ENCODE results near the gene HPSE2.

Gene HPSE2

DNA sequence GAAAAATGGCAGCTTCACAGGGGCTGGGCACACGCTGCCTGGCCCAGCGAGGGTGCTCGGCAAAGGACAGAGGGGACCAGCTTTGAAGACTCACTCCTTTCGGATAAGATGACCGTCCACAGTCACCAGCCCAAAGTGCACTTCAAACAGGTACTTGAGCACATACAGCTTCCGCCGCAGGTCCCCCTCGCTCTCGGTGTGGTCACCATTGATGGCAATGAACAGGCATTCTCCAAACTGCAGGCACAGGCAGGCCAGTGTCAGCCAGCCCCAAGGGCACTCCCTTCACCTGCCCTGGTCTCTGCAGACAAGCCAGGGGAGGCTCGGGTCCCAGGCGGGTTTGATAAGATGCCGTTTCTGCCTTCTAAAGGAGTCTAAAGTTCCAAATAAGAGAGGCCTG lies 800.5 kb downstream of the HPSE2 start:
- Histone ChIP-seq H3K4me2 (ENCODE audit: insufficient read depth, low read length) (no peak overlapping the region), H2AFZ (ENCODE audit: low read depth, low read length) (no peak overlapping the region), H4K20me1 (ENCODE audit: insufficient read depth, low read length) (no peaks in the 10 kb centered on the region; the same call in 1 of the 2 replicates), H3K4me1 (ENCODE audit: insufficient read depth, low read length) (no peaks in the 10 kb centered on the region), H3K4me3 (ENCODE audit: low read depth in 1 of 2, low read length in 2 of 2) (no peak overlapping the region), H3K36me3 (ENCODE audit: insufficient read depth, low read length) (peaks cover 73% of the 10 kb centered on the region), H3K9me3 (ENCODE audit: insufficient read depth, low read length, severe bottlenecking) (peaks cover 18% of the 10 kb centered on the region), H3K27ac (ENCODE audit: low read length) (no peak overlapping the region), H3K27me3 (ENCODE audit: insufficient read depth, low read length, poor library complexity) (no peaks in the 10 kb centered on the region), H3K79me2 (ENCODE audit: insufficient read depth, low read length) (no peaks in the 10 kb centered on the region), H3K9ac (ENCODE audit: low read depth, low read length) (no peak overlapping the region)
- DNase-seq = no peak
- TF ChIP-seq, protein P1, sequence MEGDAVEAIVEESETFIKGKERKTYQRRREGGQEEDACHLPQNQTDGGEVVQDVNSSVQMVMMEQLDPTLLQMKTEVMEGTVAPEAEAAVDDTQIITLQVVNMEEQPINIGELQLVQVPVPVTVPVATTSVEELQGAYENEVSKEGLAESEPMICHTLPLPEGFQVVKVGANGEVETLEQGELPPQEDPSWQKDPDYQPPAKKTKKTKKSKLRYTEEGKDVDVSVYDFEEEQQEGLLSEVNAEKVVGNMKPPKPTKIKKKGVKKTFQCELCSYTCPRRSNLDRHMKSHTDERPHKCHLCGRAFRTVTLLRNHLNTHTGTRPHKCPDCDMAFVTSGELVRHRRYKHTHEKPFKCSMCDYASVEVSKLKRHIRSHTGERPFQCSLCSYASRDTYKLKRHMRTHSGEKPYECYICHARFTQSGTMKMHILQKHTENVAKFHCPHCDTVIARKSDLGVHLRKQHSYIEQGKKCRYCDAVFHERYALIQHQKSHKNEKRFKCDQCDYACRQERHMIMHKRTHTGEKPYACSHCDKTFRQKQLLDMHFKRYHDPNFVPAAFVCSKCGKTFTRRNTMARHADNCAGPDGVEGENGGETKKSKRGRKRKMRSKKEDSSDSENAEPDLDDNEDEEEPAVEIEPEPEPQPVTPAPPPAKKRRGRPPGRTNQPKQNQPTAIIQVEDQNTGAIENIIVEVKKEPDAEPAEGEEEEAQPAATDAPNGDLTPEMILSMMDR (IDR thresholded peaks at IDR 0.05; ENCODE audit: borderline replicate concordance, extremely low read depth, low read length, poor library complexity, severe bottlenecking) = no peak
- no peak for TF ChIP-seq EZH2 (IDR thresholded peaks at IDR 0.05; ENCODE audit: borderline replicate concordance, low read depth, low read length, severe bottlenecking)
- no peak for ATAC-seq (ENCODE audit: insufficient read depth, low read depth)

DNA sequence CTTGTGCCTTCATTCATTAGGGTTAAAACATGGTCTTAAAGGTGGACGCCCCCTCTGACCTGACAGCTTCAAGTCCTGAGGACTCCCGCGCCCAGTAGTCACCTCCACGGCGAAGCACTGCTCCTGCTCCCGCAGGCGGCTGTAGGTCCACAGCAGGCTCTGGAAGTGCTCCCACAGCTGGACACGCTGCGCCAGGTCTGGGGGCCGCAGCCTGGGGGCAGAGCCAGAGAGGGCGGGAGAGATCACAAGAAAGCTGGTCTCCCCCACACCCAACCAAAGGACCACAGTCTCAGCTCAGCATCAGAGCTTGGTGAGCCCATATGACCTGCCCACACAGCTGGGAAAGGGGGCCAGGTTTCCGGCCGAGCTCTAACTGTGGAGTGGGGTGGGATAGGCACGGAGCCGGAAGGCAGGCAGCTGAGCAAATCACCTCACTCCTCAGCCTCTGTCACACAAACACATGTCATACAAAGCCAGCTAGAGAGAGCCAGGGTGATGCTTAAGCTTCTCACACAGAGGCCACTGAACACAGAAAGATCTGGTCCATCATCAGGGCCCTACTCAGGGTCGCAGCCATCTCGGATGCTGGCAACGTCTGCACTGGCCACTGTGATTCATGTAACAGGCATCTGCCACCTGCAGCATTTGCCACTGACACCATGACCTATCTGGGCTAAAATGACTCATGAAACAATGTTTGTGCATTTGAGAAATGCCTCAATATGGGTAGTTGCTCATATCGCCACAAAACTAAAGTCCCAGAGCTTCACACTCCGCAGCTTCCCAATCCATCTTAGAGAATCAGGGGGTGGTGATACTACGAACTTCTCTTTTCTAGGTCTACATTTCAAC lies 801.5 kb downstream of the HPSE2 start:
- H3K27ac ChIP-seq (ENCODE audit: low read length) = no peak overlapping the region
- no peak for DNase-seq
- H2AFZ ChIP-seq (ENCODE audit: low read depth, low read length) = no peak overlapping the region
- peaks cover 18% of the 10 kb centered on the region for H3K9me3 ChIP-seq (ENCODE audit: insufficient read depth, low read length, severe bottlenecking)
- no peak for ATAC-seq (ENCODE audit: insufficient read depth, low read depth)
- no peaks in the 10 kb centered on the region; the same call in 1 of the 2 replicates for H4K20me1 ChIP-seq (ENCODE audit: insufficient read depth, low read length)
- no peak overlapping the region for H3K9ac ChIP-seq (ENCODE audit: low read depth, low read length)
- H3K36me3 ChIP-seq (ENCODE audit: insufficient read depth, low read length) = peaks cover 77% of the 10 kb centered on the region
- no peaks in the 10 kb centered on the region for H3K79me2 ChIP-seq (ENCODE audit: insufficient read depth, low read length)
- H3K4me2 ChIP-seq (ENCODE audit: insufficient read depth, low read length) = no peak overlapping the region
- no peaks in the 10 kb centered on the region for H3K4me1 ChIP-seq (ENCODE audit: insufficient read depth, low read length)
- no peaks in the 10 kb centered on the region for H3K27me3 ChIP-seq (ENCODE audit: insufficient read depth, low read length, poor library complexity)
- H3K4me3 ChIP-seq (ENCODE audit: low read depth in 1 of 2, low read length in 2 of 2) = no peak overlapping the region
- TF ChIP-seq, protein P1 (IDR thresholded peaks at IDR 0.05; ENCODE audit: borderline replicate concordance, extremely low read depth, low read length, poor library complexity, severe bottlenecking) = no peak
- no peak for TF ChIP-seq EZH2 (IDR thresholded peaks at IDR 0.05; ENCODE audit: borderline replicate concordance, low read depth, low read length, severe bottlenecking)

DNA sequence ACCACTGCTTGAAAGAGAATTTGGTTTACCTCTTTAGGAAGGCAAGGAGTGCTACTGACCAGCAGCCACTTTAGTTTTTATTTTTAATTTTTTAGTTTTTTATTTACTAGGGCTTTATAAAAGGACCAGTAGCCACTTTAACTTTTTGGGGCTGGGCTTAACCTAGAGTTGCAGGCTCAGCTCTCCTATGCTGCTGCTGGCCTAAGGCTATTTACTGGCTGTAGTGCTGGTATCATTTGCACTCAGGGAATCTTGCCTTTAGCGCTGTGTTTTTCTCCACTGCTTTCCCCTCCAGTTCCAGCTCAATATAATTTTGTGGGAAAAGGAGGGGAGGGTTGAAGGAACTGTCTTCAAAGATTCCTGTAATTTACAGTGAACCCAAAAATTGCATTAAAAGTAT lies 802.3 kb downstream of the HPSE2 start:
- Histone ChIP-seq H3K79me2 (ENCODE audit: insufficient read depth, low read length) (no peaks in the 10 kb centered on the region), H3K27me3 (ENCODE audit: insufficient read depth, low read length, poor library complexity) (no peaks in the 10 kb centered on the region), H3K9me3 (ENCODE audit: insufficient read depth, low read length, severe bottlenecking) (peaks cover 18% of the 10 kb centered on the region), H3K4me1 (ENCODE audit: insufficient read depth, low read length) (no peaks in the 10 kb centered on the region), H3K4me2 (ENCODE audit: insufficient read depth, low read length) (no peak overlapping the region), H4K20me1 (ENCODE audit: insufficient read depth, low read length) (no peaks in the 10 kb centered on the region; the same call in 1 of the 2 replicates), H3K36me3 (ENCODE audit: insufficient read depth, low read length) (peaks cover 72% of the 10 kb centered on the region), H3K27ac (ENCODE audit: low read length) (no peak overlapping the region), H3K9ac (ENCODE audit: low read depth, low read length) (no peak overlapping the region), H2AFZ (ENCODE audit: low read depth, low read length) (no peak overlapping the region), H3K4me3 (ENCODE audit: low read depth in 1 of 2, low read length in 2 of 2) (no peak overlapping the region)
- no peak for TF ChIP-seq EZH2 (IDR thresholded peaks at IDR 0.05; ENCODE audit: borderline replicate concordance, low read depth, low read length, severe bottlenecking)
- TF ChIP-seq, protein P1 (IDR thresholded peaks at IDR 0.05; ENCODE audit: borderline replicate concordance, extremely low read depth, low read length, poor library complexity, severe bottlenecking) = no peak
- DNase-seq (no peak), ATAC-seq (ENCODE audit: insufficient read depth, low read depth) (no peak)

Data from DND-41 (cell line).